HG03039 (cell line): ENCODE results near the gene SKP1.

Source experiments
- ATAC-seq: cut with Tn5 transposase; IDR thresholded peaks from one replicate; pipeline ENCODE4 v1.9.1; 2021; ENCODE audit warnings: mild to moderate bottlenecking, moderate library complexity; ENCODE audit not compliant: unreplicated experiment

The SKP1 gene

GRCh38 chr5:134130239-134130945, 46.4 kb downstream of the SKP1 start:
- ATAC-seq = no peak

DNA sequence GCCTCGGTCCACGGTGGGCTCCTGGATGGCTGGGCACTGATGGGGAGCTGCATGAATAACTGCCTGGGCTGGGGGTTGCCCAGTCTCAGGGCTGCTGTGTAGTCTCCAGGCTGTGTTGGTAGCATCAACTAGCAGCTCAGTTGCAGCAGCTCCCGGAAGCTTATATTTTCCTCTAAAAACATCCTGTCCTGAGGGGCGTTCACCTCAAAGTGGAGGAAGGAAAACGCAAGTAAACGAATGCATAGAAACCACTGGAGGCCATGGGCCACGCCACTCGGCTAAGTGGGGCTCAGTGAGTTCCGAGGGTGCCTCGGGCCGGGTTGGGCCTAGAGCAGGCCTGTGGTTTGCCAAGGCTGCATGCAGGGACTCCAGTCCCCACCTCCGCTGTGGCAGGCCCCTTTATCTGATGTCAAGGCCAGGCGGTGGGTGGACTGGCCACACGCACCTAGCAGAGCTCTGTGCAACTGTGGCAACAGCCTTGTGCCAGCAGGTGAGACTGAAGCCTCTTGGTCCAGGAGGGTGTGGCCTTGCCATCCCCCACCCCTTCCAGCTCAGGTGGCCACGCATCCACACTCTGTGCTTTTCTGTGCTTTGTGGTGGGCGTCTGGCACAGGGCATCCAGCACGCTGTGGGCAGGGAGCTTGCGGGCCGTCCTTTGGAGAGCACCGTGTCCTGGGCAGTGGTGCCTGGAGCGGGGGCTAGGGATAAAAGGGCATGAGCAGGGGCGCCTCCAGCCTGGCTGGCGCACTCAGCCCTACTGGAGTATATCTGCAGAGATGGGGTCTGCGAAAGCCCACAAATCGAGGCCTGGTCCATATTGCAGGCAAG, 47.1 kb downstream of the SKP1 start:
- no peak for ATAC-seq

- ATAC-seq = no peak
These were observed 48.1 kb downstream of the SKP1 start for GRCh38 chr5:134128648-134128995.

GRCh38 chr5:134127988-134128647, 48.6 kb downstream of the SKP1 start:
- ATAC-seq = no peak

DNA sequence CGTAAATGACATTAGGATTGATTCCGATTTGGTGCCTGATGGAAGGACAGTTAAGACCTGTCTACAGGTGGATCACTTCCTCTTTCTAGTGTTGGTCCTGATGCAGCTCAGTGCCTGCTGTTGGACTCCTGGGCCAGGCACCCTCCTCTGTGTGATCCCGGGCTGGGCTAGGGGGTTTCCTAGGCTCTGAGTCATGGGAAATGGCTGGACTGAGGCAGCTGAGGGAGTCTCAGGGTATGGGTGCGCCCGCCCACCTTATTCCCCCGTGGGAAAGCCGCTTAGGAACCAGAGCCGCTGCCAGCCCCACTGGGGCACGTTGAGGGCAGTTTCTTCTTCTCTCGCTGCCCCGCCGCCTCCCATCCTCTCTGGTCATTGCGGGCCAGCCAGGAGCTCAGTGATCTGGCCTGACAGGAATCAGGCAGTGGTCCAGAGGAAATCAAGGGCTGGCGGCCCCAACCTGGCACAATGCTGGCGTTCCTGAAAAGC, 49.3 kb downstream of the SKP1 start:
- peak; percentile 42 for ATAC-seq

DNA sequence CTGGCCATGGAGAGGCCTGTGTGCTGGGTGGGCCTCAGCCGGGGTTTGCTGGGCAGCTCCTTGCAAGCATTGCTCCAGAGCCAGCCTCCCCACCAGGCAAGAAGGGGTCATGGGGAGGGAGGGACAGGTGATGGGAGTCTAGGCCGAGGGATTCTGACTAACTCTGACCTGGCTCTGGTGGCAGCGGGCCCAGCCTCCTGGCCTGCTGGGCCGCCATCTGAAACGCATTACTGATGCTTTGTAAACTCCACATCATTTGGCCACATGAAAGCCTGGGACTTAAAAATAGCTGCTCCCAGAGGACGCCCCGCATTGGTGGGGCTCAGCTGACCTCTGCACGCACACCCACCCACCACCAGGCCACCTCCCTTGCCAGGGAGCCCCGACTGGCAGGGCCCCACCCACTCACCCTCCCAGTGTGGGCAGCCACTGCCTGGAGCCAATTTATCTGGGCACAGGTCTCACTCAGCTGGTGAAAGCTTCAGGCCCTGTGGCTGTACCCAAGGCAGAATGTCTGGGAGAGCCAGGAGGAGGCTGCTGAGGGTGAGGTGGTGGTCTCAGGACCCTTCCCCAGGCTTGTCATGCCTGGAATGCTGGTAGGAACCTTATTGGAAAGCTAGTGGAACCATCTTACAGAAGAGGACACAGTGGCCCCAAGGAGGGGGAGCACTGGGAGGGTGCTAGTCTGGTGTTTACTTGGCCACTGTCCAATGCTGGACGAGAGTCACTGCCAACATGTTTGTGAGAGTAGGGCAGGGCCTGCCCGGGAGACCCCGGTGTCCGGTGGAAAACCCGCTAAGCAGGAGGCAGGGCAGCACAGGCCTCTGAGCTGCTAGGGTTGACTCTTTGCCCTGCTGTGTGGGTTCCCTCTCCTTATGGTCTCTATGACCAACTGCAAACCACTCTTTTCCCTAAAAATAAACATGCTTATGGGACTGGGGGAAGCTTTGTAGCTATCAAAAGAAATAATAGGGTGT, 51.4 kb downstream of the SKP1 start:
- no peak for ATAC-seq

DNA sequence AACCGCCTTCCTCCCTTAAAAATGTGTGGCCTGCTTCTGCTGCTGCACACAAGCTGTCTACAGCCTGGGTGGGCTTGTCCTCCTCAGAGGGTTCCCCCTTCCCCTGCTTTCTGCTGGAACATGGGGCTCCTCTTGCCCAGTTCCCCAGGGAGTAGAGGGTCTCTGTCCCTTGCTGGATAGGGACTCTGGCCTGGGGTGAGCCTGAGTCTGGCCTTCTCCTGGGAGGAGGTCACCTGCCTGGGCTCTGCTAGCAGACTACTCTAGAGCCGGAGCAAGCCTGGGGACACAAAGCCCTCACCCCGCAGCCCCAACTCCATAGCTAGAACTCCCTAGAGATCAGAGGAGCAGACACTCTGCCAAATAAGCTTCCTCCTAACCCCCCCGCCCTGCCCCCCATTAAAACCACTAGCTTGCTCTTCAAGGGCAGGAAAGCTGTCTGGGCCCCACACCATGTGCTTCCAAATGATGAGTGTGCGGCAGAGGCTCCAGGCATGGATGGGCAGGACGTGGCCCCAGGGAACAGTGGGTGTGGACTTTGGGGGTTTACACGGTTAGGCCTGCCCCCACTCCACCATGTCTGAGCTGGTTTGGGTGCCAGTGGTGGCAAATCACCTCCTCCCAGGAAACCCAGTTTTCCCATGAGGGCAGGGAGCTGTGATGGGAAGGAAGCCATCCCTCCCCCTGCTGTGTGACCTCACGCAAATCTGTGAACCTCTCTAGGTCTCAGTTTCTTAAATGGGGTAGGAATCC, 52.3 kb downstream of the SKP1 start:
- no peak for ATAC-seq

GRCh38 chr5:134123360-134123759, 53.4 kb downstream of the SKP1 start:
- no peak for ATAC-seq

DNA sequence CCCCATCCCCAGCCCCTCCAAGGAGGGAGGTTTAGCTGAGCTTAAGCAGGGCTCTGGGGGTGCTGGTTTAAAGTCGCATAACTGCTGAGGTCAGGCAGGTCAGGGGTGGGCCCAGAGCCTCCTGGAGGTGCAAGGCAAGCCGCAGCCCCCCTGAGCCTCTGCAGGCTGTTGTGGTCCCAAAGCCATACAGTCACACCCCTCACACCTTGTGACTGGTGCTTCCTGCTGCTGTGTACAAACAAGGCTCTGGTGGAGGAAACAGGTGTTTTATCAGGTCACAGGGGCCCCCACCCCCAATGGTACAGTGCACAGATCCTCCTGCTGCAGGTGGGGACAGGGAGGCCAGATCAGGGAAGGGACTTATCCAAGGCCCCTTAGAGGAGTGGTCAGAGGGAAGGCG, 54.2 kb downstream of the SKP1 start:
- ATAC-seq = no peak

DNA sequence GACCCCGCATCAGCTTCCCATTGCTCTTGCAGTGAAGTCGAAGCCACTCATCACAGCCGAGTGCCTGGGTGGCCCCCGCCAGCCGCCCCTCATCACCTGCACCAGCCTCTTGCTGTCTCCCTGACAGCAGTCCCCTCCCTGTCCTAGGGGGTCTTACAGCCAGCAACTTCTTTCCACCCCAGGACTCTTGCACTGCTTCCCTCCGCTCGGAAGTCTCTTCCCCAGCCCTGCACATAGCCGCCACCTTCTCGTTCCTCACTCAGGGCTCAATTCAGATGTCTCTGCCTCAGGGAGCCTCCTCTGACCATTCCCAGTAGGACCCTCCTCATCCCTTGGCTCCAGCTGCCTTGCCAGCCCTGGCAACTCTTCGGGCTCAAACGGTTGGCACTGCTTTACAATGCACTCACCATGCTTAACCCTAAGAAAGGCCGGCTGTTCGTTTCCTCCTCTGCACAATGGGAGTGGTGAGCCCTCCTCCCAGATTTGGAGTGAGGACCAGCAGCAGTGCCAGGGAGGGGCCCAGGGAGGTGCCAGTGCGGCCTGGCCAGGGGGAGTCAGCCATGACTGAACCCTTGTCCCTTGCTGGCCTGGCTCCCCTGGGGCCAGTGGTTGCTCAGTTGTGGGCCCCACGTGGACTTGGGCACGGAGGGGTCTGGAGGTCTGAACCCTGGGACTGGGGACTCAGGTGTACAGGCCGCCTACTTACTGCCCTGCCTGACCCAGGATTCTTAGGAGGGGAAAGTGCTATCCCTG, 56.2 kb downstream of the SKP1 start:
- no peak for ATAC-seq

- ATAC-seq = no peak
These were observed 57.0 kb downstream of the SKP1 start for GRCh38 chr5:134119720-134120119.

DNA sequence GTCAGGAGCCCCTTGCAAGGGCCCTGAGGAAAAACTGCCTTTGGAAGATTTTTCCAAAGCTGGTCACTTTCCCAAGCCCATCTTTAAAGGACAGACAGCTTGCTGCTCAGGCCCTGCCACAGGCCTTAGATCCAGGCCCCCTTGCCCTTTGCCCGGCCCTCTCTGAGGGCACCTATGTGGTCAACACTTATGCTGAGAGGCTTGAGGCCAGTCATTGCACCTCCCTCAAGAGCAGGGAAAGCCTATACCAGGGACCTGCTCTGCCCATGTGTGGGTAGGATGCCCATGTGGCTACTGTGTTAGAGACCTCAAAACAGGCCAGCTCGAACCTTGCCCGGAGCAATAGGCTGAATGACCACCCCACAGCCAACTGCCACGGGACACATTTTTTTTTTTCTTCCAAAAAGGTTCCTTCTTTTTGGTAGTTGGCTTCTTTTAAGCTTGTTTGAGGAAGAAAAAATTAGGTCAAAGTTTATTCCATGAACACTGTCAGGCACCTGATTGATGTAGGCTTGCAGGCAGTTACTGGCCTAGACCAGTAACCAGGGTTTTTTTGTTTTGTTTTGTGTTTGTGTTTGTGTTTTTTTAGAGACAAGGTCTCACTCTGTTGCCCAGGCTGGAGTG, 58.4 kb downstream of the SKP1 start:
- no peak for ATAC-seq

GRCh38 chr5:134116789-134117761, 59.7 kb downstream of the SKP1 start:
- ATAC-seq = no peak

DNA sequence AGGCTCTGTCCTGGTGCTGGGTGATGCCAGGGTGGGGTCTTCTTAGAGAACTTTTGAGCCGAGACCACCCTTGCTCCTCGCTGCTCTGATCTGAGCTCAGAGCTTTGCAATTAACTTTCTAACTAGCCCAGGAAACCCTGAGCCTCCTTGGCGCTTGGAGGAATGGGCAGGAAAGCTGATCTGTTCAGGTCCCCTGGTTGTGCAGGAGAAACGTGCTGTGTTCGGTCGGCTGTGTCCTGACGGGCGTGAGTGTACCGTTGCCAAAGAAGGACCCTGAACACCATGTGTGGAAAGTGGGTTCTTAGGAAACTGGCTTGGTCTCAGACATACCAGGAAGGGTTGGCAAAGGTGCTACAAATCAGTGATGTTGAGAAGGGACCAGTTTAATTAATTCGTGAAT, 60.5 kb downstream of the SKP1 start:
- no peak for ATAC-seq

GRCh38 chr5:134115806-134116175, 61.0 kb downstream of the SKP1 start:
- ATAC-seq = no peak

DNA sequence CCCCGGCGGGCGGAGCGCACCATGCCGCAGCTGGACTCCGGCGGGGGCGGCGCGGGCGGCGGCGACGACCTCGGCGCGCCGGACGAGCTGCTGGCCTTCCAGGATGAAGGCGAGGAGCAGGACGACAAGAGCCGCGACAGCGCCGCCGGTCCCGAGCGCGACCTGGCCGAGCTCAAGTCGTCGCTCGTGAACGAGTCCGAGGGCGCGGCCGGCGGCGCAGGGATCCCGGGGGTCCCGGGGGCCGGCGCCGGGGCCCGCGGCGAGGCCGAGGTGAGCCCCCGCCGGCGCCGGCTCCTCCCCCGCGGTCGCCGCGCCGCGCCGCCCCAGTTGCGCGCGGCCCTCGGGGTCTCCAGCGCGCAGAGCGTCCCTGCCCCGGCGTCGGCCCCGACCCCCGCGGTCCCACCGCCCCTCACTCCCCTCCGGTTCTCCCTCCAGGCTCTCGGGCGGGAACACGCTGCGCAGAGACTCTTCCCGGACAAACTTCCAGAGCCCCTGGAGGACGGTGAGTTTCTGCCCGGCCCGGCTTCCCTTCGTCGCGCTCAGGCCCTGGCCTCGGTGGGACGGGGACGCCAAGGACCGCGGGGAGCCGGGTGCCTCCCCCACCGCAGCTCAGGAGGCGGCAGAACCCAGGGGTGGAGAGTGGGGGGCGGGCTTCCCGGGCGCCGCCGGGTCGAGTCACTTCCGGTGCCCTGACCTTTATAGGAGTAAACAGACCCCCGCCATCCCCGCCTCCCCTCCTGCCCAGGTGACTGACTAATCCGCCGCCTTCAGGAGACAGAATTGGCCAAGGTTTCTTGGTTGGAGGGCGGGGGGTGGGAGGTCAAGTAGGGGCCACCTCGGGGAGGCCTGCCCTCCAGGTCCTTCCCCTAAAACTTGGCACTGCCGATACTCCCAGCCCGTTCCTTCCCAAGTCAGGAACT, 61.6 kb downstream of the SKP1 start:
- ATAC-seq = peak; percentile 10
